WTC11 (cell line): ENCODE data around the gene MAP1B. TPM values are rescaled to one million over a fixed set of nuclear protein-coding genes. Genes with fewer than 3 reads are reported as not detected.

Experiments used
- ATAC-seq: fragments of 200-7000 bp; cut with Tn5 transposase; 2 replicates; pipeline ENCODE4 v1.10.0; 2021; ENCODE audit warnings: mild to moderate bottlenecking, moderate library complexity
- CTCF ChIA-PET: fragments of 300-600 bp; sonication (Branson Sonifier 250); formaldehyde crosslinking; loops from one replicate; lab custom pipeline; 2021; ENCODE audit warnings: antibody characterized with exemption; lab: Charles Lee
- POLR2A ChIA-PET: fragments of 350-600 bp; sonication (Branson Sonifier 250); formaldehyde crosslinking; loops from one replicate; lab custom pipeline; 2021; ENCODE audit warnings: antibody characterized with exemption; lab: Charles Lee
- DNase-seq: peaks from one replicate; pipeline ENCODE4 v3.0.0; 2021; ENCODE audit warnings: low spot score
- H3K27ac Mint-ChIP-seq: 2 replicates; pipeline ENCODE4 v1.8.0; 2021; ENCODE audit warnings: mixed read lengths
- H3K27me3 Mint-ChIP-seq: 2 replicates; pipeline ENCODE4 v1.8.0; 2021; ENCODE audit warnings: low read depth, mild to moderate bottlenecking, moderate library complexity, mixed read lengths
- H3K36me3 Mint-ChIP-seq: 2 replicates; pipeline ENCODE4 v1.8.0; 2021; ENCODE audit warnings: mixed read lengths
- H3K4me1 Mint-ChIP-seq: 2 replicates; pipeline ENCODE4 v1.8.0; 2022; ENCODE audit warnings: mixed read lengths
- H3K4me3 Mint-ChIP-seq: 2 replicates; pipeline ENCODE4 v1.8.0; 2021; ENCODE audit warnings: mild to moderate bottlenecking, moderate library complexity, mixed read lengths
- H3K9me3 Mint-ChIP-seq: 2 replicates; pipeline ENCODE4 v1.8.0; 2021; ENCODE audit warnings: mixed read lengths
- CBFB ChIP-seq: sonication (generic); formaldehyde crosslinking; IDR thresholded peaks from 2 replicates; pipeline ENCODE4 v1.8.1; 2022; ENCODE audit warnings: mild to moderate bottlenecking, low read depth, missing genetic modification reagents
- CREM ChIP-seq: sonication (generic); formaldehyde crosslinking; IDR thresholded peaks from 2 replicates; pipeline ENCODE4 v1.8.1; 2022; ENCODE audit warnings: mild to moderate bottlenecking, missing genetic modification reagents, moderate library complexity
- EMX1 ChIP-seq: fragments of 250-450 bp; sonication (Bioruptor Pico); IDR thresholded peaks from 2 replicates; pipeline ENCODE4 v1.8.0; 2021; ENCODE audit warnings: mild to moderate bottlenecking
- FOXJ3 ChIP-seq: sonication (generic); formaldehyde crosslinking; IDR thresholded peaks from 2 replicates; pipeline ENCODE4 v1.9.0; 2021; ENCODE audit warnings: missing genetic modification reagents, mild to moderate bottlenecking, borderline replicate concordance
- GABPB1 ChIP-seq: sonication (generic); formaldehyde crosslinking; IDR thresholded peaks from 2 replicates; pipeline ENCODE4 v1.8.1; 2023; ENCODE audit warnings: mild to moderate bottlenecking, missing genetic modification reagents
- JAZF1 ChIP-seq: fragments of 250-450 bp; sonication (Bioruptor Pico); IDR thresholded peaks from 2 replicates; pipeline ENCODE4 v1.9.0; 2021; ENCODE audit warnings: moderate library complexity, mild to moderate bottlenecking, inconsistent platforms
- NR3C1 ChIP-seq: sonication (generic); formaldehyde crosslinking; conservative IDR thresholded peaks from 2 replicates; pipeline ENCODE4 v1.8.1; 2023; ENCODE audit warnings: low read depth, mild to moderate bottlenecking, missing genetic modification reagents
- SMAD3 ChIP-seq: sonication (generic); formaldehyde crosslinking; IDR thresholded peaks from 2 replicates; pipeline ENCODE4 v1.8.0; 2022; ENCODE audit warnings: missing genetic modification reagents, mild to moderate bottlenecking, borderline replicate concordance
- SOX15 ChIP-seq: fragments of 250-450 bp; sonication (Bioruptor Pico); IDR thresholded peaks from 2 replicates; pipeline ENCODE4 v1.9.0; 2021; ENCODE audit warnings: mild to moderate bottlenecking
- TCF7 ChIP-seq: sonication (generic); formaldehyde crosslinking; IDR thresholded peaks from 2 replicates; pipeline ENCODE4 v1.8.0; 2022; ENCODE audit warnings: mild to moderate bottlenecking, low read depth, missing genetic modification reagents, moderate library complexity
- ZNF219 ChIP-seq: sonication (generic); formaldehyde crosslinking; IDR thresholded peaks from 2 replicates; pipeline ENCODE4 v1.8.0; 2023; ENCODE audit warnings: missing genetic modification reagents, mild to moderate bottlenecking, borderline replicate concordance
- ZNF416 ChIP-seq: fragments of 250-450 bp; sonication (Bioruptor Pico); IDR thresholded peaks from 2 replicates; pipeline ENCODE4 v1.9.0; 2021; ENCODE audit warnings: mild to moderate bottlenecking, inconsistent platforms
- total RNA-seq: library from RNA; stranded (reverse); gene quantifications from 3 replicates; pipeline ENCODE4 v1.2.3, GENCODE V29; 2021
- TF ChIP-seq, protein P1 (sequence below): sonication (generic); formaldehyde crosslinking; IDR thresholded peaks from 2 replicates; pipeline ENCODE4 v1.8.0; 2022; ENCODE audit warnings: missing genetic modification reagents
- TF ChIP-seq, protein P2 (sequence below): sonication (generic); formaldehyde crosslinking; IDR thresholded peaks from 2 replicates; pipeline ENCODE4 v1.8.1; 2022; ENCODE audit warnings: mild to moderate bottlenecking, missing genetic modification reagents, moderate library complexity, borderline replicate concordance
- TF ChIP-seq, protein P3 (sequence below): sonication (generic); formaldehyde crosslinking; IDR thresholded peaks from 2 replicates; pipeline ENCODE4 v1.8.1; 2023; ENCODE audit warnings: mild to moderate bottlenecking, missing genetic modification reagents
- TF ChIP-seq, protein P4 (sequence below): sonication (generic); formaldehyde crosslinking; IDR thresholded peaks from 2 replicates; pipeline ENCODE4 v1.8.0; 2022; ENCODE audit warnings: mild to moderate bottlenecking, missing genetic modification reagents
- TF ChIP-seq, protein P5 (sequence below): sonication (generic); formaldehyde crosslinking; IDR thresholded peaks from 2 replicates; pipeline ENCODE4 v1.8.1; 2023; ENCODE audit warnings: mild to moderate bottlenecking, missing genetic modification reagents, moderate library complexity
- TF ChIP-seq, protein P6 (sequence below): fragments of 250-450 bp; sonication (Bioruptor Pico); IDR thresholded peaks from 2 replicates; pipeline ENCODE4 v1.9.0; 2021; ENCODE audit warnings: mild to moderate bottlenecking
- TF ChIP-seq, protein P7 (sequence below): sonication (generic); formaldehyde crosslinking; IDR thresholded peaks from 2 replicates; pipeline ENCODE4 v1.8.1; 2023; ENCODE audit warnings: mild to moderate bottlenecking, moderate library complexity, missing genetic modification reagents

MAP1B gene
- total RNA-seq, 1 experiment from 2014 or later = 95.0 TPM

DNA sequence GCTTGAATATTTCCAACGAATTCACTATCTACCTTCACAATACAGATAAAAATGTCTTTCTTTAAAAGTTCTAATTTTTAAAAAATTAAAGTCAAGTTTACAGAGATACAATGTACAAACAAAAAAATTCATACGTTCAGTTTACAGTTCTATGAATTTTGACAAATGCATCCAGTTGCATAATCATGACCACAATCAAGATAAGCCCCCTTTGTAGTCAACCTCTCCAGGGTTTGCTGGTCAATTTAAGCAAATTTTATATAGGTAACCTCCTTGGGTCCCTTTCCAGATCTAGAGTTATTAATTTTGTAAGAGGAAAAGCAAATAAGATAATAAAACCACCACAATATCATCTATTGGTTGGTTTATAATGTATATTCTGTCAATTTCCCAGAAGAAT lies 136.4 kb downstream of the MAP1B start (continued):
- TF ChIP-seq, protein P1, sequence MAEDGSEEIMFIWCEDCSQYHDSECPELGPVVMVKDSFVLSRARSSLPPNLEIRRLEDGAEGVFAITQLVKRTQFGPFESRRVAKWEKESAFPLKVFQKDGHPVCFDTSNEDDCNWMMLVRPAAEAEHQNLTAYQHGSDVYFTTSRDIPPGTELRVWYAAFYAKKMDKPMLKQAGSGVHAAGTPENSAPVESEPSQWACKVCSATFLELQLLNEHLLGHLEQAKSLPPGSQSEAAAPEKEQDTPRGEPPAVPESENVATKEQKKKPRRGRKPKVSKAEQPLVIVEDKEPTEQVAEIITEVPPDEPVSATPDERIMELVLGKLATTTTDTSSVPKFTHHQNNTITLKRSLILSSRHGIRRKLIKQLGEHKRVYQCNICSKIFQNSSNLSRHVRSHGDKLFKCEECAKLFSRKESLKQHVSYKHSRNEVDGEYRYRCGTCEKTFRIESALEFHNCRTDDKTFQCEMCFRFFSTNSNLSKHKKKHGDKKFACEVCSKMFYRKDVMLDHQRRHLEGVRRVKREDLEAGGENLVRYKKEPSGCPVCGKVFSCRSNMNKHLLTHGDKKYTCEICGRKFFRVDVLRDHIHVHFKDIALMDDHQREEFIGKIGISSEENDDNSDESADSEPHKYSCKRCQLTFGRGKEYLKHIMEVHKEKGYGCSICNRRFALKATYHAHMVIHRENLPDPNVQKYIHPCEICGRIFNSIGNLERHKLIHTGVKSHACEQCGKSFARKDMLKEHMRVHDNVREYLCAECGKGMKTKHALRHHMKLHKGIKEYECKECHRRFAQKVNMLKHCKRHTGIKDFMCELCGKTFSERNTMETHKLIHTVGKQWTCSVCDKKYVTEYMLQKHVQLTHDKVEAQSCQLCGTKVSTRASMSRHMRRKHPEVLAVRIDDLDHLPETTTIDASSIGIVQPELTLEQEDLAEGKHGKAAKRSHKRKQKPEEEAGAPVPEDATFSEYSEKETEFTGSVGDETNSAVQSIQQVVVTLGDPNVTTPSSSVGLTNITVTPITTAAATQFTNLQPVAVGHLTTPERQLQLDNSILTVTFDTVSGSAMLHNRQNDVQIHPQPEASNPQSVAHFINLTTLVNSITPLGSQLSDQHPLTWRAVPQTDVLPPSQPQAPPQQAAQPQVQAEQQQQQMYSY (CRISPR knock-in tag) = no peak
- no peak for TF ChIP-seq CBFB (CRISPR knock-in tag)
- TF ChIP-seq, protein P2, sequence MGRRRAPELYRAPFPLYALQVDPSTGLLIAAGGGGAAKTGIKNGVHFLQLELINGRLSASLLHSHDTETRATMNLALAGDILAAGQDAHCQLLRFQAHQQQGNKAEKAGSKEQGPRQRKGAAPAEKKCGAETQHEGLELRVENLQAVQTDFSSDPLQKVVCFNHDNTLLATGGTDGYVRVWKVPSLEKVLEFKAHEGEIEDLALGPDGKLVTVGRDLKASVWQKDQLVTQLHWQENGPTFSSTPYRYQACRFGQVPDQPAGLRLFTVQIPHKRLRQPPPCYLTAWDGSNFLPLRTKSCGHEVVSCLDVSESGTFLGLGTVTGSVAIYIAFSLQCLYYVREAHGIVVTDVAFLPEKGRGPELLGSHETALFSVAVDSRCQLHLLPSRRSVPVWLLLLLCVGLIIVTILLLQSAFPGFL (CRISPR knock-in tag) = no peak

DNA sequence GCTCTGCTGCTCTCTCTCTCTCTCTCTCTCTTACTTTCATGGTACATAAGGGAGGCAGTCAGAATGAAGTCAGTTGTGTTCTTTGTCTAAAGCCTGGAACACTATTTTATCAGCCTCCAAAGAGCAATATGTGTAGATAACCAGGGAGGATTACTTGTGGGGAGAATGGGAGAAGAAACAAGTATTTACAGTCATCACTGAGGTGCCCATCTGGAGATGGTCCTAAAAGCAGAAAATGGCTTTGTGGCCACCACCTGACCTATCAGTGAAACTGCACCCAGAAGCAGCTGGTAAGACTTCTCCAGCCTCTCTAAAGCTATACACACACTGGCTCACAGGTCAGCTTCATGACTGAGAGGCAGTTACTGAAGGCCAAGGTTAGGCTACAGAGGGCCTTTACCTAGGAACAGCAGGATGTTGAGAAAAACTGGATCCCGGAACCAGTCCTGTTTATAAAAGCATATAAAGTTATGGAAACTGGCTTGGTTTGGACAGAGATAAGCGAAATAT lies 137.6 kb downstream of the MAP1B start:
- Mint-ChIP-seq H3K36me3 (no peaks in the 10 kb centered on the region), H3K27ac (peak overlapping the region; percentile 92), H3K9me3 (no peaks in the 10 kb centered on the region), H3K4me1 (peaks cover 74% of the 10 kb centered on the region), H3K4me3 (no peak overlapping the region), H3K27me3 (no peaks in the 10 kb centered on the region)
- DNase-seq (peak; percentile 21), ATAC-seq (peak; percentile 92)
- ChIA-PET POLR2A (no interaction called here), CTCF (interaction anchor here (0.6 to 1.3 kb wide), 13 partner anchors 9 to 464 kb away, joined by 3 to 7 read pairs (median 3); no protein-coding TSS in a partner anchor)
- TF ChIP-seq ZNF416 (CRISPR knock-in tag) = no peak
- no peak for TF ChIP-seq EMX1 (CRISPR knock-in tag)
- no peak for TF ChIP-seq SMAD3
- no peak for TF ChIP-seq ZNF219 (CRISPR knock-in tag)
- TF ChIP-seq JAZF1 (CRISPR knock-in tag) = no peak
- TF ChIP-seq CBFB (CRISPR knock-in tag) = no peak
- TF ChIP-seq SOX15 = no peak
- TF ChIP-seq NR3C1 = no peak
- TF ChIP-seq GABPB1 = no peak
- TF ChIP-seq, protein P2 (CRISPR knock-in tag) = no peak
- no peak for TF ChIP-seq CREM (CRISPR knock-in tag)
- TF ChIP-seq TCF7 (CRISPR knock-in tag) = no peak
- no peak for TF ChIP-seq FOXJ3 (CRISPR knock-in tag)
- TF ChIP-seq, protein P3, sequence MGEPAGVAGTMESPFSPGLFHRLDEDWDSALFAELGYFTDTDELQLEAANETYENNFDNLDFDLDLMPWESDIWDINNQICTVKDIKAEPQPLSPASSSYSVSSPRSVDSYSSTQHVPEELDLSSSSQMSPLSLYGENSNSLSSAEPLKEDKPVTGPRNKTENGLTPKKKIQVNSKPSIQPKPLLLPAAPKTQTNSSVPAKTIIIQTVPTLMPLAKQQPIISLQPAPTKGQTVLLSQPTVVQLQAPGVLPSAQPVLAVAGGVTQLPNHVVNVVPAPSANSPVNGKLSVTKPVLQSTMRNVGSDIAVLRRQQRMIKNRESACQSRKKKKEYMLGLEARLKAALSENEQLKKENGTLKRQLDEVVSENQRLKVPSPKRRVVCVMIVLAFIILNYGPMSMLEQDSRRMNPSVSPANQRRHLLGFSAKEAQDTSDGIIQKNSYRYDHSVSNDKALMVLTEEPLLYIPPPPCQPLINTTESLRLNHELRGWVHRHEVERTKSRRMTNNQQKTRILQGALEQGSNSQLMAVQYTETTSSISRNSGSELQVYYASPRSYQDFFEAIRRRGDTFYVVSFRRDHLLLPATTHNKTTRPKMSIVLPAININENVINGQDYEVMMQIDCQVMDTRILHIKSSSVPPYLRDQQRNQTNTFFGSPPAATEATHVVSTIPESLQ (CRISPR knock-in tag) = no peak
- TF ChIP-seq, protein P4, sequence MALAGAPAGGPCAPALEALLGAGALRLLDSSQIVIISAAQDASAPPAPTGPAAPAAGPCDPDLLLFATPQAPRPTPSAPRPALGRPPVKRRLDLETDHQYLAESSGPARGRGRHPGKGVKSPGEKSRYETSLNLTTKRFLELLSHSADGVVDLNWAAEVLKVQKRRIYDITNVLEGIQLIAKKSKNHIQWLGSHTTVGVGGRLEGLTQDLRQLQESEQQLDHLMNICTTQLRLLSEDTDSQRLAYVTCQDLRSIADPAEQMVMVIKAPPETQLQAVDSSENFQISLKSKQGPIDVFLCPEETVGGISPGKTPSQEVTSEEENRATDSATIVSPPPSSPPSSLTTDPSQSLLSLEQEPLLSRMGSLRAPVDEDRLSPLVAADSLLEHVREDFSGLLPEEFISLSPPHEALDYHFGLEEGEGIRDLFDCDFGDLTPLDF = no peak
- TF ChIP-seq, protein P5, sequence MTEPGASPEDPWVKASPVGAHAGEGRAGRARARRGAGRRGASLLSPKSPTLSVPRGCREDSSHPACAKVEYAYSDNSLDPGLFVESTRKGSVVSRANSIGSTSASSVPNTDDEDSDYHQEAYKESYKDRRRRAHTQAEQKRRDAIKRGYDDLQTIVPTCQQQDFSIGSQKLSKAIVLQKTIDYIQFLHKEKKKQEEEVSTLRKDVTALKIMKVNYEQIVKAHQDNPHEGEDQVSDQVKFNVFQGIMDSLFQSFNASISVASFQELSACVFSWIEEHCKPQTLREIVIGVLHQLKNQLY (CRISPR knock-in tag) = no peak
- TF ChIP-seq, protein P6, sequence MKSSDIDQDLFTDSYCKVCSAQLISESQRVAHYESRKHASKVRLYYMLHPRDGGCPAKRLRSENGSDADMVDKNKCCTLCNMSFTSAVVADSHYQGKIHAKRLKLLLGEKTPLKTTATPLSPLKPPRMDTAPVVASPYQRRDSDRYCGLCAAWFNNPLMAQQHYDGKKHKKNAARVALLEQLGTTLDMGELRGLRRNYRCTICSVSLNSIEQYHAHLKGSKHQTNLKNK (CRISPR knock-in tag) = no peak
- TF ChIP-seq, protein P7, sequence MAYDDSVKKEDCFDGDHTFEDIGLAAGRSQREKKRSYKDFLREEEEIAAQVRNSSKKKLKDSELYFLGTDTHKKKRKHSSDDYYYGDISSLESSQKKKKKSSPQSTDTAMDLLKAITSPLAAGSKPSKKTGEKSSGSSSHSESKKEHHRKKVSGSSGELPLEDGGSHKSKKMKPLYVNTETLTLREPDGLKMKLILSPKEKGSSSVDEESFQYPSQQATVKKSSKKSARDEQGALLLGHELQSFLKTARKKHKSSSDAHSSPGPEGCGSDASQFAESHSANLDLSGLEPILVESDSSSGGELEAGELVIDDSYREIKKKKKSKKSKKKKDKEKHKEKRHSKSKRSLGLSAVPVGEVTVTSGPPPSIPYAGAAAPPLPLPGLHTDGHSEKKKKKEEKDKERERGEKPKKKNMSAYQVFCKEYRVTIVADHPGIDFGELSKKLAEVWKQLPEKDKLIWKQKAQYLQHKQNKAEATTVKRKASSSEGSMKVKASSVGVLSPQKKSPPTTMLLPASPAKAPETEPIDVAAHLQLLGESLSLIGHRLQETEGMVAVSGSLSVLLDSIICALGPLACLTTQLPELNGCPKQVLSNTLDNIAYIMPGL (CRISPR knock-in tag) = no peak
- TF ChIP-seq, all 79 proteins: peak for 0
